ENCODE results near the gene CASP3.

CASP3 gene

DNA sequence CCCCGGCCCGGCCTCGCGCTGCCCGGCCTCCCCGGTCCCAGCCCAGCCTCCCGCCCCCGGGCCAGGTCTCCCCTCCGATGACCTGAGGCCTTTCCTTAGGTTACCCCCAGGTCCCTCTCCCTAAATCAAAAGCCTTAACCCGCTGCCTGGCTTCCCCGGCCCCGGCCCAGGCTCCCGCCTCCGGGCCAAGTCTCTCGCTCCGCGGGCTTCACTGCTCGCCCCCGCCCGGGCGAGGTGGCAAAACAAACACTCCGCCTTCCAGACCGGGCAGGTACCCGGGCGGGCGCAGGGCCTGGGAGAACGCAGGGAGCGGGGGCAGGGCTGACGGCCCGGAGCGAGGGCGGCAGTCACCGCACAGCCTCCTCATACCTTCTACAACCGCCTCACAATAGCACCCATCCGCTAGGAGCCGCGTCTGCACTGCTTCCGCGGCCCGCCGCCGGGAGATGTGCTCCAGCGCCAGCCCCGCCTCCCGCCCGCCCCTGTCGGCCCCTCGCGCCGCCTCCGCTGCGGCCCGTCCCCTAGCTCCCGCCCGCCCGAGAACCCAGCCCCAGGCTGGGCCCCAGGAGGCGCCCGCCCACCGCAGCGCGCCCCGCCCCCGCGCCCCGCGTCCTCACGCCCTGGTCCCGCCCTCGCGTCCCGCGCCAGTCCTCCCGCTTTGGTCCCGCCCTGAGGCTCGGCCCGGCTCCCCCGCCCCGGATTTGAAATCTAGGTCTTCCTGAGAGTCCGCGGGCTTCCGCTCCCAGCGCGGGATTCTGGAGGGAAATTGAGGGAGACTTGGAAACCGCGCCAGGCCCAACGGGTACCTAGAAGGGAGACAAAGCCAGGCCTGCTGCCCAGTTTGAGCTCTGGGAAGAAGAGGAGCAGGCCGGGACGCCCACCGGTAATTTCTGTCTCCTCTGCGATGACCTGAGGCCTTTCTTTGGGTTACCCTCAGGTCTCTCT lies at the start of gene CASP3, which contains the start of gene PRIMPOL:
TSS of gene CASP3 (minus strand) at position 422 of the 945 bp plus-strand sequence. CDS start 10,994 bp downstream, outside the sequence.
TSS of gene PRIMPOL (plus strand) at position 713 of the 945 bp plus-strand sequence. CDS start 7,403 bp downstream, outside the sequence.
- DNase-seq = peak; percentile 75

DNA sequence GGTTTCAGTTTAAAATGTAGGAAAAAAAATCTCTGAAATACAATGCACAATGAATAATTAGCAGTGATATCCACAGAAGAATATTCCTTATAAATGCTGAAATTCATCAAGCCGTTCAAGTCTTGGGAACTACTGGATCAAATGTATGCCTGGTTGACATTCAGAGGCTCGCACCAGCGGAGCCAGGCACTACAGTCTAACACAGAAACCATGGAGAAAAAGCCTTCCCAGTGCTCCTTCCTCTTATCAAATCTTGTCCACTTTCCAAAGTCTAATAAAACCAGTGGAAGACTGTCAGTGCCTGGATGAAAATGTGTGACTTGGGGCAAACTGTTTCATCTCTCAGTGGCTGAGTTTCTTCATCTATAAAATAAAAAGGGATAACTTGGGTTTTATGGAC lies 48.7 kb upstream of the CASP3 start:
- no peak for DNase-seq

DNA sequence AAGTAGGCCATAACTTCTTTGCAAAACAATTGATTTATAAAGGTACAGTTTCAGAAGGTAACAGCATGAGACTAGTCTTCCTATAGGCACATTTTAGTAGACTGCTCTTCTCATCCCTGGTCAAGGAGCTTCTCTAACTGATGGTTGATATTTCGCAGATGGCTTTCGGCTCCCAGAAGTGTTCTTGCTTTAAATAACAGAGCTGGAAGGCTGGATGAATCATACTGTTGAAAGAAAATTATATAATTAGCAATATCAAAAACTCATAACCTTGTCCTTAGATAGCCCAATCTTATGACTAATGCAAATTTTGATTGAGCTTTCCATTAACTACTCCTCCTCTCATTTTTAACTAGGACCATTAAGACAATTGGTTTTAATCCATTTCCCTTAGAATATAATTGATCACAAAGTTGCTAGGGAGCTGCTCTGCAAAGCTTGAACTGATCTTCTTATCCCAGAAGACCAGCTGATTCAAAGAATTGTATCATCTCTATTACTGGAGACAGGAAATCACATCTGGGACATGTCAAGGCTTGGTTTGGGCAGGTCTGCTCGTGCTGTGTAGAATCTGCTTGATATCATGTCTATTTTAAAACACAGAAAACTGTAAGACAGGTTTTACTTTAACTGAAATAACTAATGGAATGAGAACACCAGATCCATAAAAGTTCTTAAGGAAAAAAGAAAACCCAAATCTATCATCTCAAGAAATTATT lies 46.1 kb upstream of the CASP3 start:
- no peak for DNase-seq

DNA sequence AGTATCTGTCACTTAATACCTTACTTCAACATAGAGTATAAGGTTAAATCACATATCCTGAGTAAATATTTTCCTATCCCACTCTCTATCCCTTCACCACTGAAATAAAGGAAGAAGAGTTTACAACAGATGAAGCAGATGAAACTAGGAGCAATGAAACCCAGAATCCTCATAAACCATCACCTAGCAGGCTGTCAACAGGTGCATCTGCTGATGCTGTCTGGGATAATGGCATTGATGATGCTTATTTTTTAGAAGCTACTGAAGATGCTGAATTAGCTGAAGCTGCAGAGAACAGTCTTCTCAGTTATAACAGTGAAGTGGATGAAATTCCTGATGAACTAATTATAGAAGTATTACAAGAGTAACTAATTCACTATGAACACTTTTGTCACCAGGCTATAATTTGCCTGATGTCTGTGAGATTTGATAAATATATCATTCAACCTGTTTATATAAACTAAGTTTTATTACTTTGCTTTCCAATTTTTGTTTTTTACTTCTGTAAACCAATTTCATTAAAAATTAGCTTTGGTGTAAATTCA lies 45.2 kb upstream of the CASP3 start:
- DNase-seq = no peak

DNA sequence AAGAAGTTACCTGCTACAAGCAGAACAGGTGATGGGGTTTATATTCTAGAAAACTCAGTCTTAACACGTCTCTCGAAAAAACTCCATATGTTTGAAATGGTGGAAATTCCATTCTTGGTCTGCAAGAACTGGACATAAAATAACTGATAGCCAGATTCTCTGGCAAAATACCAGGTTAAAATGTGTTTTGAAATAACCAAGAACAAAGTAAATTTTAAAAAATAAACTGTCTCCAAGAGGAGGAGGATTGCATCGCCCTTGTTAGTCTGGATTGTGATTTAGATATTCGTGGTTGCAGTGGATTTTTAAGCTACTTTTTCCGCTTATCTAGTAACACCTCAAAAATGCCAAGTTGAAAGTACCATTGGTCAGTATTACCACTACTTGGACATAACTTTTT lies 43.8 kb upstream of the CASP3 start:
- DNase-seq = no peak

DNA sequence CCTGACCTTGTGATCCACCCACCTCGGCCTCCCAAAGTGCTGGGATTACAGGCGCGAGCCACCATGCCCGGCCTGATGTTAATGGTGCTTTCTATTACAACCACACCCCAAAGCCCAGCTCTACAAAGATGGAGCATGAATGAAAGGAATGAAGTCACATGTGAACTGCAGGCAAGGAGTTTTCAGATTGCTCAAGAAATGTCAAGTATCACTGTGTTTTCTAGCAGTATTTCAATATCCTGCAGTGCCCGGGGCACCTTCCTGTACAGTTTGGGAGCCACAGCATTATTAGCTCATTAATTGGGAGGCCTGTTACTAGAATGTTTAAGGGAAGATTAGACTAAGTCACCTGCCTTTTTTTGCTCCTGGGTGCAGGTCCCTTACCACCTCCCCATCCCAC lies 40.4 kb upstream of the CASP3 start:
- no peak for DNase-seq

DNA sequence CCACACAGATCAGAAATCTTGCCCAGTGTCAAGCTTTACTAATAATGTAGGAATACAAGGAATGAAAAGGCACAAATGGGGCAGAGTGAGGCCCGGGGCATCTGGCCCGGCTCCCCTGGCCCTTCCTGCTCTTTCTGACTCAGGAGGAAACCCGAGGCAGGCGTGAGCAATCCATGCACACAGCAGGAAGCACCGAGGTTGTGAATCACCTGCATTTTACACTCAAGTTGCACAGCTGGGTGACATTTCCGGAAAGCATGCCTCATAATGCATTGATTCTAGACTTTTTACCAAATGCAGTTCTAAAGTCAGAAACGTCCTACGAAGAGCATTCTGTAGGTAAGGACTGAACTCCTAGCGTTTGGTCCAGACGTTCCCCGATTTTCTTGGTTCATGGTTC lies 39.2 kb upstream of the CASP3 start:
- DNase-seq = no peak

DNA sequence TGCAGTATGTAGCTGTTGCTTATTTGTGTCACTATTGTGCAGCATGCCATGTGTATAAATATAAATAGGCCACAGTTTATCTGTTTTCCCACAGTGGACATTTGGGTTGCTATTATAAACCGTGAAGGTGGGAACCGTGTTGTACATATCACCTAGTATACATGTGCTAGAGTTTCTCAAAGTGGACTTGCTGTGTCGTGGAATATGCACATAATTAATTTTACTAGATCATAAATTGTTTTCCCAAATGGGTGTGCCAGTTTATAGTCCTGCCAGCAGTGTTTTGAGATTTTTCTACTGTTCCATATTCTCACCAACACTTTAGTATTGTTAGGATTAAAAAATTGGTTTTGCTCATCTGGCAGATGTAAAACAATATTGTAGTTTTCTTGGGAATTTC lies 38.8 kb upstream of the CASP3 start:
- DNase-seq = no peak

DNA sequence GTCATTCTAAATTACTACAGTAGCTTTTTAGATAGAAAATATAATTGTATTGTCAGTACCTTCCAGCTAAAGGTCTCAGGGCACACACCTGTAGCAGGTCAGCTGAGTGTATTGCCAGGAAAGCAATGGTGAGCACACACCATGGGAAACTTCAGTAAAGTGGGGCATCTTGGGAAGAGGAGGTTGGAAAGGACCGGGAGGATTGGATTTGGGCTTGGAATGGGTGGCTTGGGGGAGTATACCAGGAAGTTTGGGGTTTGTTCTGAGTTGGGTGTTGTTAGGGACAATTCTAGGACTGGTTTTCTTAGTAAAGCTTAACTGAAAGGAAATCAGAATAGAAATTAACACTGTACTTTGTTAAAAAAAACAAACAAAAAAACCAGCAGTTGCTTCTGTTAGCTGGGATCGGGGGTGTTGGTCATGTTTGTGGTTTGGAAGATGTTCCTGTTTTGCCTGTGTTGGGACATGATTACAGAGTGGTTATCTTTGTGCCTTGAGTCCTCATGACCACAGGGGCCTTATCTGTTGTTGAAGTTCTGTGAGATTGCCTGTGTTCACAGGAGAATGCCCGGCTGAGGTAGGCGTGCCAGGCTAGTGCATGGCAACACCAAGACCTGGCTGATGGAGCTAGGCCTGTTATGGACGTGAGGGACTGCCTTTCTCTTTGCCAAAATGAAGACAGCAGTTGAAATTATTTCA lies 35.4 kb upstream of the CASP3 start:
- DNase-seq = no peak

DNA sequence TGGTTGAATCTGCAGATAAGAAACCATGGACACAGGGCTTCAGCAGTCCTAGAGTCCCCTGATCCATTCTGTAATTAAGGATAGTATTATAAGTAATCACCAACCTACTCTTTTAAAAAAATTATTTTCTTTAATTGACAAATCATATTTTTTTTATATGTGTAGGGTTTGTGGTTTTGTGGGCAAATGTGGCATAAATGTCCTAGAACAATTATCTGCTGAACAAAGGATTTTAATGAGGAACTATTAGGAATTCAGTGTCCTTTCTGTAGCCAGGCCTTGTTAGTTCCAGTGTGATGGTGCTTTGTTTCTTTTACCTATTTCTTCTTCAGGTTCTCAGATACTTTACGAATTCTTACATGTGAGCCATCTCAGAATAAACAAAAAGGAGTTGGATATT lies 32.7 kb upstream of the CASP3 start:
- no peak for DNase-seq

DNA sequence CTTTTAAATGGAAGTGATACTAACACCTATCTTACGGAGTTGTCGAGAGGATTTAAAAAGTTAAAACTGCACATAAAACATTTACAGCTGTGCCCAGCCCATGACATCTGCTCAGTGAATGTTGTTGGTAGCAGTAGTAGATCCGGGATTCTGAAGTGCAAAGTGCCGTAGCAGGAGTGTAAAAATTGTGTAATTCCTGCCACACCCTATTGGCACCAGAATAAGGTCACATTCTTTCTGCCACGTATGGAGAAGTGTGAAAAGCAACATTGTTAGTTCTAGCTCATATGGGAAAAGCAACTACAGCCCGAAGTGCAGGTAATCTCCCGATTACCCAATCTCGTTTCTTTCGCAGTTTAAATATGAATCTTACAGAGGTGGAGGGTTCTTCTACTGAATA lies 31.5 kb upstream of the CASP3 start:
- no peak for DNase-seq

DNA sequence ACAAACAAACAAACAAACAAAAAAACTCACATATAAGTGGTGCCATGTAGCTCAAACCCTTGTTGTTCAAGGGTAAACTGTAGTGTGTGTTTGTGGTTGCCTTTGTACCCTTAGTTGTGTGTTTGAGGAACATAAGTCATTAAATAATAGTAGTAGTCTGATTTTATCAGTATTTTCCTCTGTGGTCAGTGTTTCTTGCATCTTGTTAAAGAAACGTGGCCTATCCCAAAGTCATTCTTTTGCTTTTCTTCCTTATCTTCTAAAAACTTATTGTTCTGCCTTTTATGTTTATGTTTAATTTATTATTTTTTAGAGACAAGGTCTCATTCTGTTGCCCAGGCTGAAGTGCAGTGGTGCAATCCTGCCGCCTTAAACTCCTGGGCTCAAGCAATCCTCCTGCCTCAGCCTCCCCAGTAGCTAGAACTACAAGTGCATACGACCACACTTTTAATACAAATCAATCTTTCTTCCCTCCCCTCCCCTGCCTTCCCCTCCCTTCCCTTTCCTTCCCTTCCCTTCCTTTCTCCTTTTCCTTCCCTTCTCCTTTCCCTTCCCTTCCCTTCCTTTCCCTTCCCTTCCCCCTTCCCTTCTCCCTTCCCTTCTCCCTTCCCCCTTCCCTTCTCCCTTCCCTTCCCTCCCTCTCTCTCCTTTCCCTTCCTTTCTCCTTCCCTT lies 26.7 kb upstream of the CASP3 start:
- DNase-seq = no peak

DNA sequence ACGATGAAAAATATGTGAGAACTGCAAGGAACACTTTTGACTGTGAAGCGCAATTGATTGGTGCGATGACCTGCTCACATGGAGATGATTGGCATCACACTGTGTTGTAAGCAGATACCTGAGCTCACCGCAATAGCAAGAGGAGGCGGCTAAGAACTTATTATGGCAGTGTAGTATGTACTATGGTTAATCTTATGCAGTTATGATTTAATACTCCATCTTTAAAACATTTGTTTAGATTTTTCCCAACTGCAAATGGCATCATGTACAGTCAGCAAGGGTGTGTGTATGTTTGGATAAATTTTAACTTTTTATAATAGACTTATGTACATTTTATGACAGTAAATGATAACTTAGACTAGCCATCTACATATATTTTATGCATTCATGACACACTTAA lies 25.8 kb upstream of the CASP3 start:
- DNase-seq = no peak

DNA sequence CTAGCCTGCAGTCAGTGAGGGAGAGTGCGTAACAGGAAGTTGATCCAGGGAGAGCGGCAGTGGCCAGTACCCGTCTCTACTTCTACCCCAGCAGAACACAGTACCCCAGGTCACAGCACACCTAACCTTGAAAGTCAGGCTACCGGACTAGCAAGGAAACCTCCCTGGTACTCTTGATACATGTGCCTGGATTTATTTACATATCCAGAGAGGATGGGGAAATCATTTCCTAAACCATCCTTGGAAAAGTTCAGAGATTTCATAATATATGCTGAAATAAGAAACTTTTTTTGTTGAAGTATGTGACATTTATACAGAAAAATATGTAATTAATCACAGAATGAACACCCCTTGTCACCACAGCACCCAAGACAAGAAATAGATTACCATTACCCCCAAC lies 24.8 kb upstream of the CASP3 start:
- no peak for DNase-seq

DNA sequence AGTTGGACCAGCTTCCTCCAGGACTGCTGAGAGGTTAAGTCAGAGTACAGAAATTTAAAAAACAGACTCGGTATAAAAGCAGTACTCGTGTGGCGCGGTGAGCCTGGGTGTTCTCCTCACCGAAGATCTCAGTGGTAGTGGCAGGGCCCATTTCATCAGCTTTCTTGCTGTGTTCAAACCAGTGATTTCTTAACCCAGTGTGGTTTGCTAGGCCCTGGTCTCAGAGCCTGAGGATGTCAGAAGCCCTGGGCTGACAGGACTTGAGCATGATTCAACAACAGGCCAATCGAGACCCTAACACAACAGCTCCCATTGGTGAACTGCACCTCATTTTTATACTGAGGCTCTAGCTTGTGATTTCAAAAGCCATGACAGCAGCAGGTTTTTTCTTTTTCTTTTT lies 23.5 kb upstream of the CASP3 start:
- DNase-seq = no peak

DNA sequence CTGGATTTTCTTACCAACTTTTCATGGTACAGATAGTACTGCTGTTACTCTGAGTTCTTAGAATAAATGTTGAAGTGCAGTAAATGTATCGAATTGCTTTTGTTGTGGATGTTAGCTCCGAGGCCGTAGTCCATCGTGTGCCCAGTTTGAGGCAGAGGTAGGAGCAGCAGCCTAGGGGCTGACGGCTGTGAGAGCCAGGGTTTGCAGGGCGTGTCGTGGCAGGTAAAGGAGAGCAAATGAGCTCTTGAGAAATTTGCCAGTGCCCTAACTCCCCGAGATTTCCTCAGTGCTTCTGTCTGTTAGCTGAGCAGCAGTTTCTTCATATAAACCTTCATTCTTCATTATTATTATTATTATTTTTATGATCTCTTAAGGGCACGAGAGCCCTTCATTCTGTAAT lies 21.9 kb upstream of the CASP3 start:
- DNase-seq = no peak

DNA sequence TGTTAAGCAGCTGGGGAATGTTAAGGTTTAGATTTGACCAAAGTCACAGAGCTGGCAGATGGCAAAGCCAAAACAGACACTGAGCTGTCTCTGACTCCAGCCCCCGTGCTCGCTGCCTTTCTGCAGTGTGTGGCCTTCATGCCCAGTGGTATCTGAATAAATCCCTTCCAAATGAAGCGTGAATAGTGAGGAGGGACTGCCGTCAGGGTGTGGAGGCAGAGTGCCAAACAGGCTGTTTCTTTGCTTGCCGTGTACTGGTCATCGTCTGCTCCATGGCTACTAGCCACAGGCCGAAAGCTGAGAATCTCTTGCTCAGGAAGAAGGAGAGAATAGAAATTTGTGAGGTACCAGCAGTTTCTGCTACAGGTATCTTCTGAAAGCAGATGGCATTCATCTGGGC lies 20.0 kb upstream of the CASP3 start:
- DNase-seq = no peak

DNA sequence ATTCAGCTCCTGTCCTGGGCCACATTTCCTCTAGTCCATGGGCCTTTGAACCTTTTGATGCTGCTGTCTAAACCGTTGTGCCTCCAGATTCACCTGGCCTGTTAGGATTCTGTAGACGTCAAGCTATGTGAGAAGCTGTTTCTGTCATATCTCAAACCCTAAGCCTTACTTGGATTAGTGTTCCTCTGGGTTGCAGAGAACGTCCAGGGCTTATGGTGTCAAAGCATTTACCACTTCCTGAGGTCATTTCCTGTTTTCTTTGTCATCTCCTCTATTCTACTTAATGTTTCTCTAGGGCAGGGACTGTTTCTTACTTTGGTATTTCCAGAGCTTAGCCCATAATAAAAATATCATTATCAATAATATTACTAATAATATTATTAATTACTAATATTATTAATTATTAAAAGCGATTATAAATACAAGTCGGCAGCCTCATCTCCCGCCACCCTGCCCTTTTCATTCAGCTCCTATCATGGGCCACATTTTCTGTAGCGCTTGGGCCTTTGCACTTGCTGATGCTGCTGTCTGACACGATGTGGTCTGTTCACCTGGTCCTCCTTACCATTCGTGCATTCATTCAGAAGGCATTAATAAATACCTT lies 19.4 kb upstream of the CASP3 start:
- no peak for DNase-seq

DNA sequence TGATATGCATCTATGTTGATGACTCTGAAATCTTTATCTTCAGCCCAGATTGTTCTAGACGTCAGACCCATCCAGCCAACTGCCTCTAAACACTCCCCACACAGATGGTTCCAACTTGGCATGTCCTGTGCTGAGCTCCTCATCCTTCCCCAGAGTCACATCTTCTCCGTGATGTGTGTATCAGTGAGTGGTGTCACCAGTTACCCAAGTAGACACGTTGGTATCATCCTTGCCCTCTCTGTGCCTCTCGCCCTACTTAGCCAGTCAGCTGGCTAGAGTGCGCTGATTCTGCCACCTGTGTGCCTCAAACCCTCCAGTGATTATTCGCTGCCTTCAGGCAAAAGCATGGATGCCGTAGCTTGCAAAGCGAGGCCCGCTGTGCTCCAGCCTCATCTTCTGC lies 18.8 kb upstream of the CASP3 start:
- no peak for DNase-seq

DNA sequence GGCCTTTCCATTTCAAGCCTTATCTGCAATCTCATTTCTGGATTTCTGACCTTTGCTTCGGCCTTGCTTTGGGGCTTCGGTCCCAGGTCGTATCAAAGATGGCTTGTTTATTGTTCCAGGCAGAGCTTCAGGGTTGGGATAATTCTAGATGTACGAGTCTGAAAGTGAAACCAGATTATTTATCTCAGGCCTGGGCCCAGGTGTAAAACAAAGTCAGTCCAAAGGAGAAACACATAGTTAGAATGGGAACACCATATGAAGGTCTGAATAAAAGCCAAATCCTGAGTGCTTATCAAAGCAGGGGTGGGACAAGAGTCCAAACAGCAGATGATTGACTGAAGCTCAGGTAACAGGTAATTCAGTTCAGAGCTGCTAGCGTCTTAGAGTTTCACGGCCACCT lies 17.4 kb upstream of the CASP3 start:
- DNase-seq = no peak

DNA sequence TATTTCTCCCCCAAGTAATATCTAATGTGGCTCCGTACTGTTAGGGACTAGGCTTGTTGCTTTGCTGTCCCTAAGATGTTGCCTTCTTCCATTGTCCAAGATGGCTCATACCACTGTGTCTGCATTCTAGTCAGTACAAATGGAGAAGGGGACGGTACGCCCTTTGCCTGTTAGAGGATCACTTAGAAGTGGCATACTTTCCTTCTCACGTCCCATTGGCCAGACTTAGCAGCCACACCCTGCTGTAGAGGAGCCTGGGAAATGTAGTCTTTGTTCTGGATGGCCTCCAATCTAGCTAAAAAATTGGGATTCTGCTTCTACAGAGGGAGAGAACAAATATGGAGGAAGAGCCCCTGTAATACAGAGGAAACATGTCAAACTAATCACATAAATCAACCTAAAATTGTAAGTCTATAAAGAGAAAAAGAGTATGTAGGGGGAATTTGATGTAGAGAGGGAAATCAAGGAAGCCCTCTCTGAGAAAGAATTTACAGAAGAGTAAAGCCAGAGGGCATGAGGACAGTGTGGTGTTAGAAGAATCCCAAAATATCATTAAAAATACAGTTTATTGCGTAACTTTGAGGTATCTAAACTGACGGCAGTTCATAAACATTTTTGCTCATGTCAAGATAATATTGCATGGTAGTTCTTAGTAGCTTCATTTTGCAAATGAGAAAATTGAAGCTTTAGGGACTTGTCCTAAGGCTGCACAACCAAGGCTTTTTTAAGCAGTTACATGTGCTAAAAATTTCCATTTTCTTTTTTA lies 15.4 kb upstream of the CASP3 start:
- no peak for DNase-seq

Data from NCI-H2081 treated with DMSO at 0.1 percent for 48 hours (cell line).